Panc1 (cell line): ENCODE data around the gene KANK2.

ENCODE experiments used
- POLR2AphosphoS5 ChIP-seq: IDR thresholded peaks from 2 replicates; pipeline ENCODE4 v1.6.1; 2012; ENCODE audit warnings: mild to moderate bottlenecking, low read depth, low read length, moderate library complexity
- SIN3A ChIP-seq: IDR thresholded peaks from 2 replicates; pipeline ENCODE4 v1.6.1; 2012; ENCODE audit warnings: low read depth, mild to moderate bottlenecking, low read length, moderate library complexity, borderline replicate concordance; ENCODE audit not compliant: insufficient read depth
- TCF7L2 ChIP-seq: IDR thresholded peaks from 2 replicates; pipeline ENCODE4 v1.6.1; 2011; ENCODE audit warnings: mild to moderate bottlenecking, low read depth, low read length, inconsistent platforms
- TF ChIP-seq, protein P1 (sequence below): fragments of 450-650 bp; IDR thresholded peaks from 2 replicates; pipeline ENCODE4 v1.5.1; 2017; ENCODE audit warnings: mild to moderate bottlenecking
- TF ChIP-seq, protein P2 (sequence below), 2 experiments: IDR thresholded peaks; 2 replicates each; pipeline ENCODE4 v1.6.1; 2011 to 2012; ENCODE audit warnings: low read depth in 2 of 2, control low read depth in 1 of 2, low read length in 1 of 2, mild to moderate bottlenecking in 1 of 2, moderate library complexity in 1 of 2; ENCODE audit not compliant: insufficient read depth in 1 of 2

DNA sequence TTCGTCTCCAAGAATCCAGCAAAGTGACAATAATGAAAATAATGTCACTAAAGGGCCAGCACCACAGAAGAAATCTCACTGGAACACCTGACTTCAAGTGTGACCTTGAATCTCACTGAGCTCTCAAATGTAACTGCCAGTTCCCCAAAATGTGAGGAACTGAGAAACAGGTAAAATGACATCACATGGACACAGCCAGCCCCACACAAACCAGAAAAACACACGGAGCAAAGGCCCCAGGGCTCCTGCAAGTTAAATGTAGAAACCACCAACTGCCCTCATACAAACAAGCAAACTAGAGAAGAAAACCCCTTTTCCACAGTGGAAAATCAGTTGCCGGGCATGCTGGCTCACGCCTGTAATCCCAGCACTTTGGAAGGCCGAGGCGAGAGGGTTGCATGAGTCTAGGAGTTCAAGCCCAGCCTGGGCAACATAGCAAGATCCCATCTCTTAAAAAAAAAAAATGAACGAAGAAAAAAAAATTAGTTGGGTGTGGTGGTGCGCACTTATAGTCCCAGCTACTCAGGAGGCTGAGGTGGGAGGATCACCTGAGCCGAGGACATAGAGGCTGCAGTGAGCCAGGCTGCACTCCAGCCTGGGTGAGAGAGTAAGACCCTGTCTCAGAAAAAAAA is 8.7 kb upstream of the KANK2 start:
- TF ChIP-seq, protein P1, sequence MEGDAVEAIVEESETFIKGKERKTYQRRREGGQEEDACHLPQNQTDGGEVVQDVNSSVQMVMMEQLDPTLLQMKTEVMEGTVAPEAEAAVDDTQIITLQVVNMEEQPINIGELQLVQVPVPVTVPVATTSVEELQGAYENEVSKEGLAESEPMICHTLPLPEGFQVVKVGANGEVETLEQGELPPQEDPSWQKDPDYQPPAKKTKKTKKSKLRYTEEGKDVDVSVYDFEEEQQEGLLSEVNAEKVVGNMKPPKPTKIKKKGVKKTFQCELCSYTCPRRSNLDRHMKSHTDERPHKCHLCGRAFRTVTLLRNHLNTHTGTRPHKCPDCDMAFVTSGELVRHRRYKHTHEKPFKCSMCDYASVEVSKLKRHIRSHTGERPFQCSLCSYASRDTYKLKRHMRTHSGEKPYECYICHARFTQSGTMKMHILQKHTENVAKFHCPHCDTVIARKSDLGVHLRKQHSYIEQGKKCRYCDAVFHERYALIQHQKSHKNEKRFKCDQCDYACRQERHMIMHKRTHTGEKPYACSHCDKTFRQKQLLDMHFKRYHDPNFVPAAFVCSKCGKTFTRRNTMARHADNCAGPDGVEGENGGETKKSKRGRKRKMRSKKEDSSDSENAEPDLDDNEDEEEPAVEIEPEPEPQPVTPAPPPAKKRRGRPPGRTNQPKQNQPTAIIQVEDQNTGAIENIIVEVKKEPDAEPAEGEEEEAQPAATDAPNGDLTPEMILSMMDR: no peak
- TF ChIP-seq, protein P2, sequence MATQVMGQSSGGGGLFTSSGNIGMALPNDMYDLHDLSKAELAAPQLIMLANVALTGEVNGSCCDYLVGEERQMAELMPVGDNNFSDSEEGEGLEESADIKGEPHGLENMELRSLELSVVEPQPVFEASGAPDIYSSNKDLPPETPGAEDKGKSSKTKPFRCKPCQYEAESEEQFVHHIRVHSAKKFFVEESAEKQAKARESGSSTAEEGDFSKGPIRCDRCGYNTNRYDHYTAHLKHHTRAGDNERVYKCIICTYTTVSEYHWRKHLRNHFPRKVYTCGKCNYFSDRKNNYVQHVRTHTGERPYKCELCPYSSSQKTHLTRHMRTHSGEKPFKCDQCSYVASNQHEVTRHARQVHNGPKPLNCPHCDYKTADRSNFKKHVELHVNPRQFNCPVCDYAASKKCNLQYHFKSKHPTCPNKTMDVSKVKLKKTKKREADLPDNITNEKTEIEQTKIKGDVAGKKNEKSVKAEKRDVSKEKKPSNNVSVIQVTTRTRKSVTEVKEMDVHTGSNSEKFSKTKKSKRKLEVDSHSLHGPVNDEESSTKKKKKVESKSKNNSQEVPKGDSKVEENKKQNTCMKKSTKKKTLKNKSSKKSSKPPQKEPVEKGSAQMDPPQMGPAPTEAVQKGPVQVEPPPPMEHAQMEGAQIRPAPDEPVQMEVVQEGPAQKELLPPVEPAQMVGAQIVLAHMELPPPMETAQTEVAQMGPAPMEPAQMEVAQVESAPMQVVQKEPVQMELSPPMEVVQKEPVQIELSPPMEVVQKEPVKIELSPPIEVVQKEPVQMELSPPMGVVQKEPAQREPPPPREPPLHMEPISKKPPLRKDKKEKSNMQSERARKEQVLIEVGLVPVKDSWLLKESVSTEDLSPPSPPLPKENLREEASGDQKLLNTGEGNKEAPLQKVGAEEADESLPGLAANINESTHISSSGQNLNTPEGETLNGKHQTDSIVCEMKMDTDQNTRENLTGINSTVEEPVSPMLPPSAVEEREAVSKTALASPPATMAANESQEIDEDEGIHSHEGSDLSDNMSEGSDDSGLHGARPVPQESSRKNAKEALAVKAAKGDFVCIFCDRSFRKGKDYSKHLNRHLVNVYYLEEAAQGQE (IDR thresholded peaks at IDR 0.05; ENCODE audit: insufficient read depth in 1 of 2, low read depth in 2 of 2, low read length in 1 of 2): no peak
- TF ChIP-seq POLR2AphosphoS5 (no peak), SIN3A (no peak), TCF7L2 (no peak)
